Measurements from ENCODE around the gene ACACB. TPM values are rescaled to one million over a fixed set of nuclear protein-coding genes. Genes with fewer than 3 reads are reported as not detected.
A peak's percentile ranks its signal among the peaks of the same experiment; 100 is the strongest.

ACACB gene
- total and polyA plus RNA-seq, 4 experiments from 2014 or later, result 0.83 to 47.1 (median 24.4) TPM

DNA sequence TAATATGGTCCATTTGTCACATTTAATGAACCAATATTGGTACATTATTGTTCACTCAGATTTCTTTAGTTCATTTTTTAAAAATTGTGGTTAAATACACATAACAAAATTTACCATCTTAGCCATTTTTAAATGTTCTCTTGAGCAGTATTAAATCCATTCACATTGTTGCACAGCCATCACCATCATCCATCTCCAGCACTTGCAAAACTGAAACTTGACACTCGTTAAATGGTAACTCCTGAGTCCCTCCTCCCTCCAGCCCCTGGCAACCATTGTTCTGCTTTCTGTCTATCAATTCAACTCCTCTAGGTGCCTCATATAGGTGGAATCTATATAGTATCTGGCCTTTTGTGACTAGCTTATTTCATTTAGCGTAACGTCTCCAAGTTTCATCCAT is 86.4 kb downstream of the ACACB start:
- Mint-ChIP-seq H3K9me3 (no peaks in the 10 kb centered on the region), H3K36me3 (peaks cover 29 to 45% of the 10 kb centered on the region in 2 donors), H3K27me3 (no peaks in the 10 kb centered on the region), H3K4me3 (no peak overlapping the region), H3K27ac (peak overlapping the region in 1 of 7 donors; percentile 11), H3K4me1 (no peaks in the 10 kb centered on the region)
- no peaks in the 10 kb centered on the region for H3K9me3 ChIP-seq (ENCODE audit: control insufficient read depth in 1 of 2, low read length in 2 of 2)
- no peak overlapping the region for H3K4me3 ChIP-seq (ENCODE audit: low read length in 2 of 2)
- intact Hi-C loops (cut with micrococcal nuclease), result no loop called here
- DNase-seq, result no peak
- CTCF ChIA-PET (ENCODE audit: partially characterized antibody), result no interaction called here
- POLR2A ChIA-PET (ENCODE audit: partially characterized antibody), result no interaction called here
- no peaks in the 10 kb centered on the region for H3K36me3 ChIP-seq (ENCODE audit: insufficient read depth, low read length)
- H3K4me1 ChIP-seq (ENCODE audit: insufficient read depth, low read length), result no peaks in the 10 kb centered on the region
- no peaks in the 10 kb centered on the region for H3K27me3 ChIP-seq (ENCODE audit: insufficient read depth, low read length)
- H3K27ac ChIP-seq (ENCODE audit: low read depth, low read length), result no peak overlapping the region

DNA sequence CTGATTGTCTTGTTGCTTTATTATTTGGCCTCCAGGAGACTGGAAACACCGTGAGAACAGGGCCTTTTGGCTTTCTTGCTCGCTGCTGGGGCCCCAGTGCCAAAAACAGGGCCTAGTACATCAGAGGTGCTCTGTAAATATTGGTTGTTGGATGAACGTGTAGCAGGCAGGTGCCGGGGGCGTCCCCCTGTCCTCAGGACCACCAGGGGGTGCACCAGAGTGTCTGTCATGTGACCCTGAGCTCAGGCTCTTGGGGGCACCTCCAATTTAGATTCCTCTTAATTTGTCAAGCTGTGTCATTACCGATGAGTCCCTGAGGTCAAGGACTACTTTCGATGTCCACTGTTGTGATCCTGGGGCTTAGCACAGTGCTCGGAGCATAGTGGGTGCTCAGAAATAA is 87.1 kb downstream of the ACACB start:
- H3K4me1 ChIP-seq (ENCODE audit: insufficient read depth, low read length), result no peaks in the 10 kb centered on the region
- no peaks in the 10 kb centered on the region for H3K27me3 Mint-ChIP-seq
- H3K4me3 ChIP-seq (ENCODE audit: low read length in 2 of 2), result no peak overlapping the region
- no peaks in the 10 kb centered on the region for H3K36me3 ChIP-seq (ENCODE audit: insufficient read depth, low read length)
- H3K27ac Mint-ChIP-seq, result no peak overlapping the region
- ChIA-PET CTCF (ENCODE audit: partially characterized antibody) (no interaction called here), POLR2A (ENCODE audit: partially characterized antibody) (no interaction called here)
- no peak overlapping the region for H3K4me3 Mint-ChIP-seq
- no peaks in the 10 kb centered on the region for H3K27me3 ChIP-seq (ENCODE audit: insufficient read depth, low read length)
- peaks cover 27 to 50% of the 10 kb centered on the region in 2 donors for H3K36me3 Mint-ChIP-seq
- no peaks in the 10 kb centered on the region for H3K9me3 Mint-ChIP-seq
- H3K4me1 Mint-ChIP-seq, result no peaks in the 10 kb centered on the region
- no peak for DNase-seq
- no peak overlapping the region for H3K27ac ChIP-seq (ENCODE audit: low read depth, low read length)
- H3K9me3 ChIP-seq (ENCODE audit: control insufficient read depth in 1 of 2, low read length in 2 of 2), result no peaks in the 10 kb centered on the region
- intact Hi-C loops (cut with micrococcal nuclease), result no loop called here

DNA sequence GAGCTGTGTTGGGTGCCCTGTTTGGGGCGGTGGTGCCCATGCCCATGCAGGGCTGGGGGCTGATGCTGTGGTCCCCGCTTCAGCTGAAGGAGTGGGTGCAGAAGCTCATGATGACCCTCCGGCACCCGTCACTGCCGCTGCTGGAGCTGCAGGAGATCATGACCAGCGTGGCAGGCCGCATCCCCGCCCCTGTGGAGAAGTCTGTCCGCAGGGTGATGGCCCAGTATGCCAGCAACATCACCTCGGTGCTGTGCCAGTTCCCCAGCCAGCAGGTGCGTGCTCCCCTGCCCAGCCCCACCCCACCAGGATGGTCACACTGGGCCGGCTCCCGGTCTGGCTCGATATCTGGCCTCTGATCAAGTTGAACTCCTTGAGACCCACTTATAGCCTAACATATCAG is 92.7 kb downstream of the ACACB start:
- CTCF ChIA-PET (ENCODE audit: partially characterized antibody), result no interaction called here
- Mint-ChIP-seq H3K4me1 (no peaks in the 10 kb centered on the region), H3K27me3 (no peaks in the 10 kb centered on the region), H3K4me3 (no peak overlapping the region), H3K27ac (no peak overlapping the region), H3K9me3 (no peaks in the 10 kb centered on the region), H3K36me3 (peaks cover 7 to 40% of the 10 kb centered on the region in 2 donors)
- POLR2A ChIA-PET (ENCODE audit: partially characterized antibody), result no interaction called here
- Histone ChIP-seq H3K27ac (ENCODE audit: low read depth, low read length) (no peak overlapping the region), H3K4me3 (ENCODE audit: low read length in 2 of 2) (no peak overlapping the region), H3K36me3 (ENCODE audit: insufficient read depth, low read length) (no peaks in the 10 kb centered on the region), H3K27me3 (ENCODE audit: insufficient read depth, low read length) (no peaks in the 10 kb centered on the region), H3K4me1 (ENCODE audit: insufficient read depth, low read length) (no peaks in the 10 kb centered on the region), H3K9me3 (ENCODE audit: control insufficient read depth in 1 of 2, low read length in 2 of 2) (no peaks in the 10 kb centered on the region)
- no peak for DNase-seq
- intact Hi-C loops (cut with micrococcal nuclease), result no loop called here

DNA sequence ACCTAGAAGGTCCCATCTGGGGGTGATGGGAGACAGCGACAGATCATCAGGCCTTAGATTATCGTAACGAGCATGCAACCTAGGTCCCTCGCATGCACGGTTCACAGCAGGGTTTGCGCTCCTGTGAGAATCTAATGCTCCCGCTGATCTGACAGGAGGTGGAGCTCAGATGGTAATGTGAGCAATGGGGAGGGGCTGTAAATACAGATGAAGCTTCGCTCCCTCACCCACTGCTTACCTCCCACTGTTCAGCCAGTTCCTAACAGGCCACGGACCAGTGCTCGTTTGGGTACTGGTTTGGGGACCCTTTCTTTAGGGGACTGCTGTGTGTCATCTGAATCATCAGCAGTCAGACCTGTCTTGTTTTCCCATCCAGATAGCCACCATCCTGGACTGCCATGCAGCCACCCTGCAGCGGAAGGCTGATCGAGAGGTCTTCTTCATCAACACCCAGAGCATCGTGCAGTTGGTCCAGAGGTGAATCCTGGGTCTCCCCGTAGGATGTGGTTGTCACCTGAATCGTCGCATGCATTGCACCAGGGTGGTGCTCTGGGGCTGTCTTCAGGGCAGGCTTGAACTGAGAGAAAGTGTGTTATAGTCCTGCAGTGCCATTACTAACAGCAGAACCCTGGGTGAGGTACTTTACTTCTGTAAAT is 96.2 kb downstream of the ACACB start:
- Mint-ChIP-seq H3K4me3 (no peak overlapping the region), H3K27me3 (no peaks in the 10 kb centered on the region), H3K4me1 (no peaks in the 10 kb centered on the region), H3K27ac (no peak overlapping the region), H3K36me3 (peaks cover 4 to 31% of the 10 kb centered on the region in 2 donors), H3K9me3 (no peaks in the 10 kb centered on the region)
- Histone ChIP-seq H3K4me1 (ENCODE audit: insufficient read depth, low read length) (no peaks in the 10 kb centered on the region), H3K9me3 (ENCODE audit: control insufficient read depth in 1 of 2, low read length in 2 of 2) (no peaks in the 10 kb centered on the region), H3K4me3 (ENCODE audit: low read length in 2 of 2) (no peak overlapping the region), H3K27ac (ENCODE audit: low read depth, low read length) (no peak overlapping the region), H3K36me3 (ENCODE audit: insufficient read depth, low read length) (no peaks in the 10 kb centered on the region), H3K27me3 (ENCODE audit: insufficient read depth, low read length) (no peaks in the 10 kb centered on the region)
- intact Hi-C loops (cut with micrococcal nuclease), result no loop called here
- no peak for DNase-seq
- CTCF ChIA-PET (ENCODE audit: partially characterized antibody), result no interaction called here
- POLR2A ChIA-PET (ENCODE audit: partially characterized antibody), result no interaction called here

DNA sequence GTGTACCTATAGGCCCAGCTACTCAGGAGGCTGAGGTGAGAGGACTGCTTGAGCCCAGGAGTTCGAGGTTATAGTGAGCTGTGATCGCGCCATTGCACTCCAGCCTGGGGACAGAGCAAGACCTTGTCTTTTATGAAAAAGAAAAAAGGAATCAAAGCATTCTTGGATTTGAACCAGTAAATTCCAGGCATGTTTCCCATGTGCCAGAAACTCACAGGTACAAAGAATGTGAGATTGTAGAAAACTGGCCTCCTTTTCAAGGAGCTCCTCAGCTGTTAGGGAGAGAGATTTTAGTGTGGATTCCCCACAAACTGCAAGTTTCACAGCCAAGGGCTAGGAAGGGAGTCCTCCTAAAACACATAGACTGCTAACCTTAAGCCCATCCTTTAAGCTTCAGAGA is 97.7 kb downstream of the ACACB start:
- Histone ChIP-seq H3K27ac (ENCODE audit: low read depth, low read length) (no peak overlapping the region), H3K9me3 (ENCODE audit: control insufficient read depth in 1 of 2, low read length in 2 of 2) (no peaks in the 10 kb centered on the region), H3K4me3 (ENCODE audit: low read length in 2 of 2) (no peak overlapping the region), H3K27me3 (ENCODE audit: insufficient read depth, low read length) (no peaks in the 10 kb centered on the region), H3K36me3 (ENCODE audit: insufficient read depth, low read length) (no peaks in the 10 kb centered on the region), H3K4me1 (ENCODE audit: insufficient read depth, low read length) (no peaks in the 10 kb centered on the region)
- Mint-ChIP-seq H3K27ac (no peak overlapping the region), H3K4me1 (no peaks in the 10 kb centered on the region), H3K9me3 (no peaks in the 10 kb centered on the region), H3K27me3 (no peaks in the 10 kb centered on the region), H3K36me3 (peaks cover 0 to 29% of the 10 kb centered on the region in 2 donors), H3K4me3 (no peak overlapping the region)
- POLR2A ChIA-PET (ENCODE audit: partially characterized antibody), result no interaction called here
- CTCF ChIA-PET (ENCODE audit: partially characterized antibody), result no interaction called here
- DNase-seq, result no peak
- intact Hi-C loops (cut with micrococcal nuclease), result no loop called here

DNA sequence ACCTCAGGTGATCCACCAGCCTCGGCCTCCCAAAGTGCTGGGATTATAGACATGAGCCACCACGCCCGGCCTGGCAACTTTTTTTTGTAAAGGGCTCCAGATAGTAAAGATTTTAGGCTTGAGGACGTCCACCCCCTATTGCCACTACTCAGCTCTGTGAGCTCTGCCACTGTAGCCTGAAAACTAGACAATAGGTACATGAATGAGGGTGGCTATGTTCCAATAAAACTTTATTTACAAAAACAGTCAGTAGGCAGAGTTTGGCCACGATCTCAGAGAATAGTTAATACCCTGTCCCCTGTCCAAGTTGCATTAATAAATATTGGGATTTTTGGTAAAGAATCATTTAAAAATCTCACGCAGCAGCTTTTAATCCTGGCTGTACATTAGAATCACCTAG is 102.6 kb downstream of the ACACB start:
- no peak overlapping the region for H3K27ac ChIP-seq (ENCODE audit: low read depth, low read length)
- no peaks in the 10 kb centered on the region for H3K27me3 ChIP-seq (ENCODE audit: insufficient read depth, low read length)
- no peak for DNase-seq
- H3K4me3 ChIP-seq (ENCODE audit: low read length in 2 of 2), result no peak overlapping the region
- Mint-ChIP-seq H3K4me3 (no peak overlapping the region), H3K27me3 (no peaks in the 10 kb centered on the region), H3K9me3 (no peaks in the 10 kb centered on the region), H3K36me3 (peaks cover 7 to 37% of the 10 kb centered on the region in 2 donors), H3K4me1 (no peaks in the 10 kb centered on the region), H3K27ac (no peak overlapping the region)
- intact Hi-C loops (cut with micrococcal nuclease), result no loop called here
- no peaks in the 10 kb centered on the region for H3K4me1 ChIP-seq (ENCODE audit: insufficient read depth, low read length)
- POLR2A ChIA-PET (ENCODE audit: partially characterized antibody), result no interaction called here
- no peaks in the 10 kb centered on the region for H3K9me3 ChIP-seq (ENCODE audit: control insufficient read depth in 1 of 2, low read length in 2 of 2)
- CTCF ChIA-PET (ENCODE audit: partially characterized antibody), result no interaction called here
- H3K36me3 ChIP-seq (ENCODE audit: insufficient read depth, low read length), result no peaks in the 10 kb centered on the region

DNA sequence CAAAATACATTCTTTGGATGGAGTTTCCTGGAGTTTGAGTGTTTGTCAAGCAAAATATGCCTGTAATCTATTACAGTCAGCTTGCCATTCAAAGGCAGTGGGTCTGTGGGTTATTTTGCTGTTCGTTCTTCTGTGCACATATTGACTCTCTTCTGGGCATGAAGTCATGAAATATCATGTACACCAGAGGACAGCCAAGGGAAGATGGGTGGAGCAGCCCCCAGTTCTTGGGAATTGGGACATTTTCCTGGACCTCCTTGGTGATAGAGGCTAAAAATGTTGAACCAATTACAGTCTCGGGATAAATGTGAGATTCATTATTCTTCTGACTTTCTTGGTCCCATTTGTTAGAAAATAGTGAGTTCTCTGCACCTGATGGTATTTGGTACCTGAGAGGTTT is 103.6 kb downstream of the ACACB start:
- POLR2A ChIA-PET (ENCODE audit: partially characterized antibody), result no interaction called here
- no peaks in the 10 kb centered on the region for H3K9me3 ChIP-seq (ENCODE audit: control insufficient read depth in 1 of 2, low read length in 2 of 2)
- H3K4me3 ChIP-seq (ENCODE audit: low read length in 2 of 2), result no peak overlapping the region
- Mint-ChIP-seq H3K9me3 (no peaks in the 10 kb centered on the region), H3K27me3 (no peaks in the 10 kb centered on the region), H3K27ac (no peak overlapping the region), H3K36me3 (peaks cover 11 to 41% of the 10 kb centered on the region in 2 donors), H3K4me3 (no peak overlapping the region), H3K4me1 (no peaks in the 10 kb centered on the region)
- H3K36me3 ChIP-seq (ENCODE audit: insufficient read depth, low read length), result no peaks in the 10 kb centered on the region
- H3K27ac ChIP-seq (ENCODE audit: low read depth, low read length), result no peak overlapping the region
- intact Hi-C loops (cut with micrococcal nuclease), result no loop called here
- no peaks in the 10 kb centered on the region for H3K27me3 ChIP-seq (ENCODE audit: insufficient read depth, low read length)
- H3K4me1 ChIP-seq (ENCODE audit: insufficient read depth, low read length), result no peaks in the 10 kb centered on the region
- CTCF ChIA-PET (ENCODE audit: partially characterized antibody), result no interaction called here
- DNase-seq, result no peak
